Adrenal gland (tissue), 5 donors: ENCODE measurements around the gene PRDM10.

Experiments used
- CTCF ChIP-seq, 6 experiments: fragments of 450-650 bp in 4 of 6; fragments of 200-600 bp in 2 of 6; sonication (generic) in 1 of 6; IDR thresholded peaks; 1 replicate in 5 of 6; 2 replicates in 1 of 6; pipeline versions ENCODE4 v1.5.1 to v1.8.0; 2016 to 2021; ENCODE audit warnings: antibody characterized with exemption in 6 of 6, mild to moderate bottlenecking in 2 of 6, moderate library complexity in 1 of 6
- POLR2A ChIP-seq, 2 donors: fragments of 450-650 bp; IDR thresholded peaks; one replicate each; pipeline ENCODE4 v1.6.1; 2017; ENCODE audit warnings: antibody characterized with exemption in 2 of 2, mild to moderate bottlenecking in 2 of 2, moderate library complexity in 1 of 2
- donor health status: DM: no; HTN: no; CAD: no.

GRCh38 chr11:129978447-129978846 is 24.2 kb downstream of the PRDM10 start:
- TF ChIP-seq CTCF (IDR thresholded peaks at IDR 0.05) (no peak), POLR2A (IDR thresholded peaks at IDR 0.05) (no peak)
